HFFc6 (cell line): ENCODE data around the gene OR9G4. TPM values are rescaled to one million over a fixed set of nuclear protein-coding genes. Genes with fewer than 3 reads are reported as not detected.

Experiments
- DNase-seq: peaks from one replicate; pipeline ENCODE4 v3.0.0-alpha.2; 2018
- H3K27ac Mint-ChIP-seq: 2 replicates; pipeline ENCODE4 v1.8.0; 2020; ENCODE audit warnings: mild to moderate bottlenecking, mixed read lengths
- H3K27me3 Mint-ChIP-seq: 2 replicates; pipeline ENCODE4 v1.8.0; 2021; ENCODE audit warnings: mild to moderate bottlenecking, moderate library complexity, mixed read lengths; ENCODE audit not compliant: insufficient read depth
- H3K36me3 Mint-ChIP-seq: 2 replicates; pipeline ENCODE4 v1.8.0; 2021; ENCODE audit warnings: low read depth, mixed read lengths
- H3K4me1 Mint-ChIP-seq: 2 replicates; pipeline ENCODE4 v1.8.0; 2020; ENCODE audit warnings: low read depth, mixed read lengths
- H3K4me3 Mint-ChIP-seq: 2 replicates; pipeline ENCODE4 v1.8.0; 2020; ENCODE audit warnings: mild to moderate bottlenecking, moderate library complexity, mixed read lengths
- H3K9me3 Mint-ChIP-seq: 2 replicates; pipeline ENCODE4 v1.8.0; 2020; ENCODE audit warnings: mild to moderate bottlenecking, mixed read lengths
- total RNA-seq, 6 experiments: library from RNA; stranded (reverse); fragmentation: NEBNext Ultra II Directional; extraction: Animal tissue kit (Norgen Biotek cat#: 25700); gene quantifications; 2 replicates in 1 of 6; 3 replicates in 5 of 6; pipeline ENCODE4 v1.2.3, GENCODE V29; 2021
- TF ChIP-seq, protein P1 (sequence below): fragments of 200-600 bp; sonication (generic); IDR thresholded peaks from 2 replicates; pipeline ENCODE4 v1.5.0; 2021; ENCODE audit warnings: antibody characterized with exemption, mild to moderate bottlenecking

Gene OR9G4
- total RNA-seq, 6 experiments from 2014 or later: not detected

DNA sequence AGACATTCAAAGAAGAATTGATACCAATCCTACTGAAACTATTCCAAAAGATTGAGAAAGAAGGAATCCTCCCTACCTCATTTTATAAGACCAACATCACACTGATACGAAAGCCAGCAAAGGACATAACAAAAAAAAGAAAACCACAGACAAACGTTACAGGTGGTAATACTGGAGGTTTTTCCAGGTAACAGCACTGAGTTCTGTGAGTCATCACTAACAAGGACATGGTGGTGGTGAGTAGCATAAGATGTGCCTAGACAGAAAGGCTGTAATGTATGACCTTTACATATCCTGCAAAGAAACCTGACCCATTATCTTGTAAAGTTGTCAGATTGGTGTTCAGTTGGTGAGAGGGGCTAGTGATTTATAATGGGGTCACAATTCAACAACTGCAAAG, 34.3 kb downstream of the OR9G4 start:
- Mint-ChIP-seq H3K4me1 (no peaks in the 10 kb centered on the region), H3K9me3 (peaks cover 36% of the 10 kb centered on the region), H3K27ac (no peak overlapping the region), H3K36me3 (no peaks in the 10 kb centered on the region), H3K27me3 (no peaks in the 10 kb centered on the region), H3K4me3 (no peak overlapping the region)
- TF ChIP-seq, protein P1, sequence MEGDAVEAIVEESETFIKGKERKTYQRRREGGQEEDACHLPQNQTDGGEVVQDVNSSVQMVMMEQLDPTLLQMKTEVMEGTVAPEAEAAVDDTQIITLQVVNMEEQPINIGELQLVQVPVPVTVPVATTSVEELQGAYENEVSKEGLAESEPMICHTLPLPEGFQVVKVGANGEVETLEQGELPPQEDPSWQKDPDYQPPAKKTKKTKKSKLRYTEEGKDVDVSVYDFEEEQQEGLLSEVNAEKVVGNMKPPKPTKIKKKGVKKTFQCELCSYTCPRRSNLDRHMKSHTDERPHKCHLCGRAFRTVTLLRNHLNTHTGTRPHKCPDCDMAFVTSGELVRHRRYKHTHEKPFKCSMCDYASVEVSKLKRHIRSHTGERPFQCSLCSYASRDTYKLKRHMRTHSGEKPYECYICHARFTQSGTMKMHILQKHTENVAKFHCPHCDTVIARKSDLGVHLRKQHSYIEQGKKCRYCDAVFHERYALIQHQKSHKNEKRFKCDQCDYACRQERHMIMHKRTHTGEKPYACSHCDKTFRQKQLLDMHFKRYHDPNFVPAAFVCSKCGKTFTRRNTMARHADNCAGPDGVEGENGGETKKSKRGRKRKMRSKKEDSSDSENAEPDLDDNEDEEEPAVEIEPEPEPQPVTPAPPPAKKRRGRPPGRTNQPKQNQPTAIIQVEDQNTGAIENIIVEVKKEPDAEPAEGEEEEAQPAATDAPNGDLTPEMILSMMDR: no peak
- no peak for DNase-seq

DNA sequence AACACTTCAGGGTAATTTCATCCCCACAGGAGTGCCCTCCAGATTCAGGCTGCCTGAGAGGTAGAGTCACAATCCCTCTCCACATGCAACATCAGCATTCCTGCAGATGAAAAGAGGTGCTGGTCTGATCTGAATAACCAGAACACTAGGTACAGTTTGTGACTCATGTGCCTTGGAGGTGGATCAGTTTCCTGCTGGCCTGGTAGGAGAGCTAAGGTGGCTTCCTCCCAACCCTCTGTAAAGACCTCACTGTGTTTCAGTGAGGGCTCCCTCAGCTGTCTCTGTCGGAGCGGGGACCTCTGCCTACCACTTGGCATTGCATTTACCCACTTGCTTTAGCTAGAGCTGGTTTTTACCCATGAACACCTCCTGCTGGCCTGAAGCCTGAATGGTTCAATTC, 42.0 kb downstream of the OR9G4 start:
- DNase-seq: no peak
- no peak overlapping the region for H3K27ac Mint-ChIP-seq
- H3K4me3 Mint-ChIP-seq: no peak overlapping the region

GRCh38 chr11:56705784-56706396, 42.6 kb downstream of the OR9G4 start:
- Mint-ChIP-seq H3K4me3 (no peak overlapping the region), H3K27me3 (no peaks in the 10 kb centered on the region), H3K27ac (no peak overlapping the region), H3K4me1 (no peaks in the 10 kb centered on the region), H3K9me3 (peaks cover 45% of the 10 kb centered on the region), H3K36me3 (no peaks in the 10 kb centered on the region)
- TF ChIP-seq, protein P1: no peak
- DNase-seq: no peak

More for the DNA sequence above, 42.0 kb downstream of the OR9G4 start:
- TF ChIP-seq, protein P1: no peak
- H3K4me1 Mint-ChIP-seq: no peaks in the 10 kb centered on the region
- H3K36me3 Mint-ChIP-seq: no peaks in the 10 kb centered on the region
- H3K27me3 Mint-ChIP-seq: no peaks in the 10 kb centered on the region
- peaks cover 47% of the 10 kb centered on the region for H3K9me3 Mint-ChIP-seq

GRCh38 chr11:56700914-56701485, 47.5 kb downstream of the OR9G4 start:
- no peaks in the 10 kb centered on the region for H3K4me1 Mint-ChIP-seq
- no peak overlapping the region for H3K4me3 Mint-ChIP-seq
- DNase-seq: no peak
- no peaks in the 10 kb centered on the region for H3K36me3 Mint-ChIP-seq
- H3K27ac Mint-ChIP-seq: no peak overlapping the region
- H3K27me3 Mint-ChIP-seq: no peaks in the 10 kb centered on the region
- TF ChIP-seq, protein P1: no peak
- H3K9me3 Mint-ChIP-seq: peaks cover 31% of the 10 kb centered on the region

DNA sequence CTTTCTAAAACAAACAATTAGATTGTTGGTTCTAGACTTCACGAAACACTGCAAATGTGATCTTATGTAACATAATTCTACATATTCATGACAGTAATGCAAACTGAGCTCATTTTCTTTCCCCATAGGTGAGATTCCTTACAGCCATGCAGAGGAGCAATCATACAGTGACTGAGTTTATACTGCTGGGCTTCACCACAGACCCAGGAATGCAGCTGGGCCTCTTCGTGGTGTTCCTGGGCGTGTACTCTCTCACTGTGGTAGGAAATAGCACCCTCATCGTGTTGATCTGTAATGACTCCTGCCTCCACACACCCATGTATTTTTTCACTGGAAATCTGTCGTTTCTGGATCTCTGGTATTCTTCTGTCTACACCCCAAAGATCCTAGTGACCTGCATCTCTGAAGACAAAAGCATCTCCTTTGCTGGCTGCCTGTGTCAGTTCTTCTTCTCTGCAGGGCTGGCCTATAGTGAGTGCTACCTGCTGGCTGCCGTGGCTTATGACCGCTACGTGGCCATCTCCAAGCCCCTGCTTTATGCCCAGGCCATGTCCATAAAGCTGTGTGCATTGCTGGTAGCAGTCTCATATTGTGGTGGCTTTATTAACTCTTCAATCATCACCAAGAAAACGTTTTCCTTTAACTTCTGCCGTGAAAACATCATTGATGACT, 48.1 kb downstream of the OR9G4 start:
- Mint-ChIP-seq H3K27ac (no peak overlapping the region), H3K27me3 (no peaks in the 10 kb centered on the region), H3K9me3 (peaks cover 25% of the 10 kb centered on the region), H3K4me1 (no peaks in the 10 kb centered on the region), H3K36me3 (no peaks in the 10 kb centered on the region), H3K4me3 (no peak overlapping the region)
- TF ChIP-seq, protein P1: no peak
- DNase-seq: no peak
